Retinal pigment epithelial cell (primary cell): ENCODE data around the gene STK17A.

Source experiments
- DNase-seq: peaks from one replicate; pipeline ENCODE4 v3.0.0-alpha.2; 2010; ENCODE audit warnings: low read depth
- H3K4me3 ChIP-seq: 2 replicates; pipeline ENCODE4 v1.5.1; 2011; ENCODE audit warnings: mild to moderate bottlenecking, low read length, control low read depth, moderate library complexity
- CTCF ChIP-seq: conservative IDR thresholded peaks from 2 replicates; pipeline ENCODE4 v1.5.1; 2011; ENCODE audit warnings: low read depth, low read length, control low read depth, inconsistent platforms

The STK17A gene

DNA sequence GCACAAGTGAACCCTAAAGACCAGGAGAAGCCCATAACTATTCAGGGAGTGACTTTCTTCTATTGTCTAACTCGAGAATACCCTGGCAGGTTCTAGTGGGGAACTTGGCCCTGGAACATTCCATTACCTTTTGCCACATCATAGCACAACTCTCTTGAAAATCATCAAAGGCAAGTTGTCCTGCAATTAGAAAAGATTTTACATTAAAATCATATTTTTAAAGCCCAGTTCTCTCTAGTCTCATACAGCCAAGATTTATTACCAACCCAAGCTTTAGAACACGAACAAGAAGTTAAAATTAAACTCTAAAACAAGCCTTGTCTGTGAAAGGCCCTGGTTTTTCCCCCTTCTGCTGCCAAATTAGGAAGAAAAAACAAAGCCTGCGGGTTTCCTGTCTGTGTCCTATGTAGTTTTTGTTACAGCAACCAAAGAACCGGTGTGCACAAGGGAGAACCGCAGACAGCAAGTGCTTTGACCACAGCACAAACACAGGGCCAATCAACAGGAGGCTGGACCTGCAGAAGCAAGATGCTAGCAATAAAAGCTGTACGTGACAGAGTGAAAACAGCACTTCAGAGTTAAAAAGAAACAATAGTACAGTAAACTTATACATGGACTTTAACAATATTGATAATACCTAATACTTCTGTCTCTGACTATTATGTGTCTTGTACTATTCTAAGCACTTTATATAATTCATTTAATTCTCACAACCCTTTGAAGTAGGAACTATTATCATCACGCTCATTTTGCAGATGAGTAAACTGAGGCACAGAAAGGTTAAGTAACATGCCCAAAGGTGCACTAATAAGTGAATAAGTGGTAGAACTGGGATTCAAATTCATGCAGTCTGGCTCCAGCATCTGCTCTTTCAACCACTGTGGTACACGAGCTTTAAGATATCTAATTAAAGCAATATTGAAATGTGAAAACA is 65.8 kb downstream of the STK17A start:
- no peak overlapping the region for H3K4me3 ChIP-seq
- TF ChIP-seq CTCF: no peak
- no peak for DNase-seq

DNA sequence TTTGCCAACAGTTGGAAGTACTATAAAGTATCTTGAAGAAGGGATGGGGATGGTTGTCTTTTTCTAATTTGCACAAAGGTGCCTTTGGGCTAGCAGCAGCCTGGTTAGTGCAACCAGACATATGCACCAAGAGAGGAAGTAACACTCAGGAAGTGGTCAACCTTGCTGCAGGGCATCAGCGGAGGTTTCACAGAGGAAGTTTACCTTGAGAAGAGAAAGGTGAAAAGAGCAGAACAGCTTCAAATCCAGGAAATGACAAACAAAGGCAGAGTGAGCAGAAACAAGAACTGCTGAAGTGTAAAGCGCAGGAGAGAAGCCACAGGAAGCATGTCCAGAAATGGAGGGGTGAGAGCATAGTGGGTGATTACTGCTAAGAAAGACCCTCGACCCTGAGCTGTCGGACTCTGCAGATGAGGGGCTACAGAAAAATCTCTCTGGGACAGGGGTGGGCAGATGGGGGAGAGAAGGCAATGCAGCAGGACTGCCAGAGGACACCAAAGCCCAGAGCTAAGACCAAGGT is 66.9 kb downstream of the STK17A start:
- H3K4me3 ChIP-seq: no peak overlapping the region
- TF ChIP-seq CTCF: no peak
- no peak for DNase-seq

DNA sequence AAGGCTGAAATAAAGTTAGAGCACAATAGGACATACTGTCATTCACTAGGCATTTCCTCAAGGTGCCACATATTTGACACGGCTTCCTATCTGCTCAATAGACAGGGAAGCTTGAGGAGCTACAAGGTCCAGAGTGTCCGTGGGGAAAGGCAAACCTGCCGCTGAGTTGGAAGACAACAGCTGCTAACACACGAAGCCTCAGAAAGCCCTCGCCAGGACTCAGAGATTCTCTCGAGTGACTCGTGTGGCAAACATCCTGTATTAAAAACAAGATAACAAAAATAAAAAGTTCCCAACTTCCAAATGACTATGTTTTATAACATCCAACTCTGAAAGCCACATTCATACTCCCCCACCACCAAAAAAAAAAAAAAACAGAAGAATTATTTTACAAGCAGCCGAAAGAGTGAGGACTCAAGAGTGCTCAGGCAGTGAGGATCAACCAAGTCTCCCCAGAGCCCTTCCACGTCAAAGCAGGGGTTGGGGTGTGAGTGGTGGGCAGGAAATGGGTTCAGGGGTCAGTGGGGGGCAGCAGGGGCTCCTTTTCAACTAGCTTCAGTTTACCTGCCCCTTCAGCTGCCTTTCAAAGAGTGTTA is 67.6 kb downstream of the STK17A start:
- no peak for DNase-seq
- no peak for TF ChIP-seq CTCF
- H3K4me3 ChIP-seq: no peak overlapping the region

- H3K4me3 ChIP-seq: no peak overlapping the region
- TF ChIP-seq CTCF: no peak
- DNase-seq: no peak
Observed at GRCh38 chr7:43652364-43652763, 69.5 kb downstream of the STK17A start.

GRCh38 chr7:43653466-43653865 is 70.6 kb downstream of the STK17A start:
- DNase-seq: peak; percentile 80
- TF ChIP-seq CTCF: no peak

DNA sequence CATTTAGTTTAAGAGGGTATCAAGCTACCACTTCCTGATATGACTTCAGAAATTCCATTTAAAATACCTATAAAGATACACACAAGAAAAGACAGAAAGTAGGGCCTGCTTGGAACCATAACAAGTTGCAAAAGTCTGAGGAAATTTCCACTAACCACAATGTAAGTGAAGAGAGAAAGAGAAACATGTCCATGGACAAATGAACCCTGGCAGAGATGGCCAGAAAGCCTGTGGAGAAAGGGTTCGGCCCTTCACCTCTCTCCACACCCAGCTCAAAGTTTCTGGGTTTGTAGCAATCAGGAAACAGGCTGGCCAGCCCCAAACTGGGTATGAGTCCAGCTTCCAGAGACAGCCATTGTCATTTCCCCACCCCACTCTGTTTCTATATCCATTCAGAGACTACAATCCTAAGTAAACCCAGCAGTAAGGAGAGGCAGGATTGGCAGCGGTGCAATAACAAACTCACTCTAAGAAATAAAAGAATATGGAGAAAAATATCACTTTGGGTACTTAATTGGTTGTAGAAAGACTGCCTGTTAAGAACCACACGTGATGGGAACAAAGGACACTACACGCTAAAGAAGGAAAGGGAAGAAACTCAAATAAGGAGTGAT is 71.1 kb downstream of the STK17A start:
- H3K4me3 ChIP-seq: no peak overlapping the region
- TF ChIP-seq CTCF: no peak
- DNase-seq: no peak

More at GRCh38 chr7:43653466-43653865, 70.6 kb downstream of the STK17A start:
- no peak overlapping the region for H3K4me3 ChIP-seq
